PC-3 (cell line): ENCODE data around the gene COMMD3. TPM values are rescaled to one million over a fixed set of nuclear protein-coding genes. Genes with fewer than 3 reads are reported as not detected.
"Not testable (repeated sequence)": the region's sequence is repeated elsewhere in the genome, so short reads cannot be mapped to it uniquely, and the experiment has no call there.

Source experiments
- ATAC-seq: fragments of 200-7000 bp; cut with Tn5 transposase; 2 replicates; pipeline ENCODE4 v1.9.1; 2020; ENCODE audit warnings: mild to moderate bottlenecking, moderate library complexity
- BruUV-seq: library from RNA; stranded (reverse); fragments of 400-500 nt; replicated peaks from 2 replicates; lab custom pipeline; 2021; lab: Mats Ljungman, UMichigan
- CTCF ChIA-PET: fragments of 300-600 bp; sonication (Branson Sonifier 250); formaldehyde crosslinking; loops from one replicate; lab custom pipeline; 2022; ENCODE audit warnings: antibody characterized with exemption; lab: Charles Lee
- POLR2A ChIA-PET: fragments of 300-600 bp; sonication (Branson Sonifier 250); formaldehyde crosslinking; loops from one replicate; lab custom pipeline; 2022; ENCODE audit warnings: antibody characterized with exemption; ENCODE audit not compliant: unreplicated experiment; lab: Charles Lee
- DNase-seq: peaks from one replicate; pipeline ENCODE4 v3.0.0-alpha.2; 2015
- H2AFZ ChIP-seq: fragments of 300-600 bp; sonication (generic); 2 replicates; pipeline ENCODE4 v1.6.0; 2016; ENCODE audit warnings: antibody characterized with exemption, low read length
- H3F3A ChIP-seq: fragments of 300-600 bp; sonication (generic); one replicate; pipeline ENCODE4 v1.6.0; 2017; ENCODE audit warnings: antibody characterized with exemption, low read length, control low read depth, mild to moderate bottlenecking; ENCODE audit not compliant: unreplicated experiment
- H3K27ac ChIP-seq: fragments of 300-600 bp; sonication (generic); 2 replicates; pipeline ENCODE4 v1.5.1; 2016; ENCODE audit warnings: mild to moderate bottlenecking, low read length
- H3K27me3 ChIP-seq: fragments of 300-600 bp; sonication (generic); 2 replicates; pipeline ENCODE4 v1.6.1; 2016; ENCODE audit warnings: low read length, mixed read lengths
- H3K36me3 ChIP-seq: fragments of 300-600 bp; sonication (generic); 2 replicates; pipeline ENCODE4 v1.6.1; 2016; ENCODE audit warnings: low read depth, mixed run types, low read length, mixed read lengths
- H3K4me1 ChIP-seq: fragments of 300-600 bp; sonication (generic); 2 replicates; pipeline ENCODE4 v1.5.1; 2016; ENCODE audit warnings: low read length; ENCODE audit not compliant: insufficient read depth
- H3K4me2 ChIP-seq: fragments of 300-600 bp; sonication (generic); 2 replicates; pipeline ENCODE4 v1.6.0; 2016; ENCODE audit warnings: low read length
- H3K4me3 ChIP-seq: fragments of 300-600 bp; sonication (generic); 2 replicates; pipeline ENCODE4 v1.5.1; 2016; ENCODE audit warnings: mild to moderate bottlenecking, low read length, mixed read lengths
- H3K79me2 ChIP-seq: fragments of 300-600 bp; sonication (generic); 2 replicates; pipeline ENCODE4 v1.6.1; 2017; ENCODE audit warnings: low read length, mixed read lengths
- H3K9ac ChIP-seq: fragments of 300-600 bp; sonication (generic); 2 replicates; pipeline ENCODE4 v1.6.0; 2016; ENCODE audit warnings: mild to moderate bottlenecking, low read length
- H3K9me2 ChIP-seq: fragments of 300-600 bp; sonication (generic); replicated peaks from 2 replicates; pipeline ENCODE4 v1.6.1; 2016; ENCODE audit warnings: mixed run types, low read length, mixed read lengths
- H3K9me3 ChIP-seq: fragments of 300-600 bp; sonication (generic); 2 replicates; pipeline ENCODE4 v1.6.1; 2016; ENCODE audit warnings: low read length, mixed read lengths
- H4K20me1 ChIP-seq: fragments of 300-600 bp; sonication (generic); 2 replicates; pipeline ENCODE4 v1.6.1; 2016; ENCODE audit warnings: low read length, mixed read lengths
- CTCF ChIP-seq: fragments of 300-600 bp; sonication (generic); conservative IDR thresholded peaks from 2 replicates; pipeline ENCODE4 v1.5.1; 2017; ENCODE audit warnings: antibody characterized with exemption, low read depth, mild to moderate bottlenecking, low read length
- EZH2 ChIP-seq: fragments of 300-600 bp; sonication (generic); IDR thresholded peaks from one replicate; pipeline ENCODE4 v1.6.1; 2017; ENCODE audit warnings: antibody characterized with exemption, mild to moderate bottlenecking, low read length; ENCODE audit not compliant: unreplicated experiment
- EZH2phosphoT487 ChIP-seq: fragments of 300-600 bp; sonication (generic); IDR thresholded peaks from 2 replicates; pipeline ENCODE4 v1.6.1; 2018; ENCODE audit warnings: mild to moderate bottlenecking, antibody characterized with exemption, low read length, borderline replicate concordance
- intact Hi-C: fragments of 100-400 bp; cut with micrococcal nuclease; formaldehyde crosslinking; loops from 2 replicates; pipeline ENCODE4 v1.9.0; 2023
- total RNA-seq: library from RNA; depleted of rRNA; stranded (reverse); fragments of >200 nt; gene quantifications from 2 replicates; pipeline ENCODE4 v1.2.3, GENCODE V29; 2014

The COMMD3 gene
- total RNA-seq, 1 experiment from 2014 or later: 86.4 TPM

GRCh38 chr10:22308390-22308789, 7.8 kb upstream of the COMMD3 start:
- peak; percentile 94 for DNase-seq
- peaks cover 73% of the 10 kb centered on the region for H3K4me1 ChIP-seq
- CTCF ChIA-PET: no interaction called here
- TF ChIP-seq CTCF (no peak), EZH2 (no peak)
- no peak overlapping the region for H2AFZ ChIP-seq
- H3K4me3 ChIP-seq: no peak overlapping the region
- no peaks in the 10 kb centered on the region for H3K9me3 ChIP-seq
- ATAC-seq: peak; percentile 89
- H4K20me1 ChIP-seq: no peaks in the 10 kb centered on the region
- no TSS peak for BruUV-seq
- peak overlapping the region; percentile 77 for H3K4me2 ChIP-seq
- H3K36me3 ChIP-seq: no peaks in the 10 kb centered on the region
- no peaks in the 10 kb centered on the region for H3K9me2 ChIP-seq
- H3K79me2 ChIP-seq: peaks cover 32% of the 10 kb centered on the region
- peak overlapping the region; percentile 96 for H3K9ac ChIP-seq
- POLR2A ChIA-PET: interaction anchor here (0.5 to 2.1 kb wide), 3 partner anchors 8 to 1149 kb away, joined by 4 to 16 read pairs (median 7); partner anchors contain the start of gene COMMD3
- H3K27me3 ChIP-seq: no peaks in the 10 kb centered on the region
- H3K27ac ChIP-seq: peak overlapping the region; percentile 100
- H3F3A ChIP-seq: peaks cover 5% of the 10 kb centered on the region
- intact Hi-C loops: loop anchor here (1.0 kb wide), 1 partner anchor 62 kb away; no protein-coding TSS in a partner anchor

GRCh38 chr10:22309180-22310000, 6.8 kb upstream of the COMMD3 start:
- peak overlapping the region; percentile 100 for H3K27ac ChIP-seq
- CTCF ChIA-PET: no interaction called here
- DNase-seq (no peak), ATAC-seq (no peak)
- intact Hi-C loops: no loop called here
- H3F3A ChIP-seq: peaks cover 5% of the 10 kb centered on the region
- no peaks in the 10 kb centered on the region for H4K20me1 ChIP-seq
- H3K9me3 ChIP-seq: no peaks in the 10 kb centered on the region
- TSS peak; percentile 59 for BruUV-seq
- TF ChIP-seq CTCF (no peak), EZH2phosphoT487 (no peak), EZH2 (no peak)
- peak overlapping the region; percentile 96 for H3K9ac ChIP-seq
- peaks cover 42% of the 10 kb centered on the region for H3K79me2 ChIP-seq
- POLR2A ChIA-PET: no interaction called here
- peaks cover 83% of the 10 kb centered on the region for H3K4me1 ChIP-seq
- H3K36me3 ChIP-seq: no peaks in the 10 kb centered on the region
- no peaks in the 10 kb centered on the region for H3K9me2 ChIP-seq
- H3K4me3 ChIP-seq: peak overlapping the region; percentile 45; the same call in 1 of the 2 replicates
- H3K4me2 ChIP-seq: peak overlapping the region; percentile 77
- H2AFZ ChIP-seq: no peak overlapping the region
- H3K27me3 ChIP-seq: no peaks in the 10 kb centered on the region

GRCh38 chr10:22310012-22310411, 6.2 kb upstream of the COMMD3 start:
- H3K9me3 ChIP-seq, H3K36me3 ChIP-seq, H2AFZ ChIP-seq, DNase-seq, H3K4me3 ChIP-seq, ATAC-seq, H3F3A ChIP-seq, BruUV-seq, CTCF ChIA-PET, H3K27me3 ChIP-seq, H4K20me1 ChIP-seq, intact Hi-C loops, H3K9me2 ChIP-seq: not testable (repeated sequence)
- POLR2A ChIA-PET: interaction anchor here (0.6 kb wide), 1 partner anchor 511 kb away, joined by 5 read pairs; no protein-coding TSS in a partner anchor
- Histone ChIP-seq H3K79me2 (peaks cover 48% of the 10 kb centered on the region), H3K4me1 (peaks cover 88% of the 10 kb centered on the region), H3K4me2 (peak overlapping the region; percentile 77; the same call in 1 of the 2 replicates), H3K9ac (peak overlapping the region; percentile 96), H3K27ac (peak overlapping the region; percentile 100)
